Stimulated activated CD8-positive, alpha-beta memory T cell treated with anti-CD3 and anti-CD28 coated beads, Interleukin-2, amount 100 ng/mL, for 1 hour (primary cell): ENCODE measurements around the gene CAPN12.
"Not testable (repeated sequence)": the region's sequence is repeated elsewhere in the genome, so short reads cannot be mapped to it uniquely, and the experiment has no call there.

Source experiments
- DNase-seq, 2 donors: peaks; one replicate each; pipeline ENCODE4 v3.0.0-alpha.2; 2020; ENCODE audit warnings: low read depth in 2 of 2

The CAPN12 gene

GRCh38 chr19:38744298-38744681 is at the start of gene CAPN12:
Gene CAPN12 (minus strand): TSS chr19:38744474. CDS start chr19:38744165, 309 bp downstream.
- DNase-seq = no peak

GRCh38 chr19:38793671-38794070 is 49.4 kb upstream of the CAPN12 start:
- no peak for DNase-seq

- no peak for DNase-seq
These were observed 48.9 kb upstream of the CAPN12 start for GRCh38 chr19:38793177-38793576.

GRCh38 chr19:38792250-38793111 is 48.2 kb upstream of the CAPN12 start:
- no peak for DNase-seq

GRCh38 chr19:38791451-38792064 is 47.3 kb upstream of the CAPN12 start:
- not testable (repeated sequence) for DNase-seq

GRCh38 chr19:38790507-38791403 is 46.5 kb upstream of the CAPN12 start:
- not testable (repeated sequence) for DNase-seq

GRCh38 chr19:38788478-38789243 is 44.4 kb upstream of the CAPN12 start, which contains the start of gene LGALS7B:
Gene LGALS7B (plus strand): TSS chr19:38789200. CDS start chr19:38789227, 27 bp downstream.
- DNase-seq = no peak

- no peak for DNase-seq
These were observed 42.4 kb upstream of the CAPN12 start for GRCh38 chr19:38786572-38787265.

- DNase-seq = not testable (repeated sequence)
These were observed 41.8 kb upstream of the CAPN12 start for GRCh38 chr19:38786061-38786460.

- DNase-seq = no peak
These were observed 41.0 kb upstream of the CAPN12 start for GRCh38 chr19:38785187-38785699.

- no peak for DNase-seq
These were observed 40.0 kb upstream of the CAPN12 start for GRCh38 chr19:38784224-38784623.

- DNase-seq = not testable (repeated sequence)
These were observed 37.9 kb upstream of the CAPN12 start for GRCh38 chr19:38782212-38782611.

GRCh38 chr19:38781058-38781457 is 36.8 kb upstream of the CAPN12 start:
- DNase-seq = no peak

GRCh38 chr19:38780443-38780842 is 36.2 kb upstream of the CAPN12 start:
- no peak for DNase-seq

- no peak for DNase-seq
These were observed 34.5 kb upstream of the CAPN12 start for GRCh38 chr19:38778733-38779132.

GRCh38 chr19:38774181-38774950 is 30.1 kb upstream of the CAPN12 start:
- no peak for DNase-seq

GRCh38 chr19:38773469-38774177 is 29.3 kb upstream of the CAPN12 start, which contains the start of gene LGALS7:
Gene LGALS7 (minus strand): TSS chr19:38773517. CDS start chr19:38773492, 25 bp downstream.
- DNase-seq = no peak

- DNase-seq = not testable (repeated sequence)
These were observed 27.3 kb upstream of the CAPN12 start for GRCh38 chr19:38771569-38771968.

GRCh38 chr19:38770949-38771275 is 26.6 kb upstream of the CAPN12 start:
- DNase-seq = not testable (repeated sequence)
